ENCODE measurements around the gene EPHX1.

EPHX1 gene

DNA sequence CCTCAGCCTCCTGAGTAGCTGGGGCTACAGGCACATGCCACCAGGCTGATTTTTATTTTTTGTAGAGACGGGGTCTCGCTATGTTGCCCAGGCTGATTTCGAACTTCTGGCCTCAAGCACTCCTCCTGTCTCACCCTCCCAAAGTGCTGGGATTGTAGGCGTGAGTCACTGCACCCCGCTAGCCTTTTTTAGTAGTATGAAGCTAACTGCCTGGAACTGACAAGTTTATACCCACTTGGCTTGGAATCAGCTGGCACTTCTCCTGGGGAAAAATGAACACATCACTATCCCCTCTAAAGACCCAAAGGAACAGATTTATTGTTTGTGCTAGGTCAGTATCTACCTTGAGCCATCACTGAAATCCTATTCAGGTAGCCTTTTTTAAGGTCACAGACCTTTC lies 53.2 kb downstream of the EPHX1 start:
- TF ChIP-seq SIN3A (IDR thresholded peaks at IDR 0.05; ENCODE audit: borderline replicate concordance, insufficient read depth, low read length) (no peak), TAF1 (IDR thresholded peaks at IDR 0.05; ENCODE audit: borderline replicate concordance, insufficient read depth, low read length) (no peak), FOXP2 (optimal IDR thresholded peaks at IDR 0.05; ENCODE audit: borderline replicate concordance, extremely low read depth, extremely low read length, insufficient read depth) (no peak)

GRCh38 chr1:225865514-225865913 lies 55.6 kb downstream of the EPHX1 start:
- TF ChIP-seq SIN3A (IDR thresholded peaks at IDR 0.05; ENCODE audit: borderline replicate concordance, insufficient read depth, low read length): no peak
- TF ChIP-seq POLR2AphosphoS5 (IDR thresholded peaks at IDR 0.05; ENCODE audit: low read depth, low read length): no peak
- TF ChIP-seq TAF1 (IDR thresholded peaks at IDR 0.05; ENCODE audit: borderline replicate concordance, insufficient read depth, low read length): no peak
- TF ChIP-seq, protein P1, sequence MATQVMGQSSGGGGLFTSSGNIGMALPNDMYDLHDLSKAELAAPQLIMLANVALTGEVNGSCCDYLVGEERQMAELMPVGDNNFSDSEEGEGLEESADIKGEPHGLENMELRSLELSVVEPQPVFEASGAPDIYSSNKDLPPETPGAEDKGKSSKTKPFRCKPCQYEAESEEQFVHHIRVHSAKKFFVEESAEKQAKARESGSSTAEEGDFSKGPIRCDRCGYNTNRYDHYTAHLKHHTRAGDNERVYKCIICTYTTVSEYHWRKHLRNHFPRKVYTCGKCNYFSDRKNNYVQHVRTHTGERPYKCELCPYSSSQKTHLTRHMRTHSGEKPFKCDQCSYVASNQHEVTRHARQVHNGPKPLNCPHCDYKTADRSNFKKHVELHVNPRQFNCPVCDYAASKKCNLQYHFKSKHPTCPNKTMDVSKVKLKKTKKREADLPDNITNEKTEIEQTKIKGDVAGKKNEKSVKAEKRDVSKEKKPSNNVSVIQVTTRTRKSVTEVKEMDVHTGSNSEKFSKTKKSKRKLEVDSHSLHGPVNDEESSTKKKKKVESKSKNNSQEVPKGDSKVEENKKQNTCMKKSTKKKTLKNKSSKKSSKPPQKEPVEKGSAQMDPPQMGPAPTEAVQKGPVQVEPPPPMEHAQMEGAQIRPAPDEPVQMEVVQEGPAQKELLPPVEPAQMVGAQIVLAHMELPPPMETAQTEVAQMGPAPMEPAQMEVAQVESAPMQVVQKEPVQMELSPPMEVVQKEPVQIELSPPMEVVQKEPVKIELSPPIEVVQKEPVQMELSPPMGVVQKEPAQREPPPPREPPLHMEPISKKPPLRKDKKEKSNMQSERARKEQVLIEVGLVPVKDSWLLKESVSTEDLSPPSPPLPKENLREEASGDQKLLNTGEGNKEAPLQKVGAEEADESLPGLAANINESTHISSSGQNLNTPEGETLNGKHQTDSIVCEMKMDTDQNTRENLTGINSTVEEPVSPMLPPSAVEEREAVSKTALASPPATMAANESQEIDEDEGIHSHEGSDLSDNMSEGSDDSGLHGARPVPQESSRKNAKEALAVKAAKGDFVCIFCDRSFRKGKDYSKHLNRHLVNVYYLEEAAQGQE (IDR thresholded peaks at IDR 0.05; ENCODE audit: insufficient read depth in 1 of 2, low read depth in 2 of 2, low read length in 2 of 2): no peak
- TF ChIP-seq FOXP2 (optimal IDR thresholded peaks at IDR 0.05; ENCODE audit: borderline replicate concordance, extremely low read depth, extremely low read length, insufficient read depth): no peak

GRCh38 chr1:225866061-225866837 lies 56.3 kb downstream of the EPHX1 start:
- TF ChIP-seq TAF1 (IDR thresholded peaks at IDR 0.05; ENCODE audit: borderline replicate concordance, insufficient read depth, low read length) (no peak), FOXP2 (optimal IDR thresholded peaks at IDR 0.05; ENCODE audit: borderline replicate concordance, extremely low read depth, extremely low read length, insufficient read depth) (no peak), SIN3A (IDR thresholded peaks at IDR 0.05; ENCODE audit: borderline replicate concordance, insufficient read depth, low read length) (no peak), POLR2AphosphoS5 (IDR thresholded peaks at IDR 0.05; ENCODE audit: low read depth, low read length) (no peak)
- TF ChIP-seq, protein P1 (IDR thresholded peaks at IDR 0.05; ENCODE audit: insufficient read depth in 1 of 2, low read depth in 2 of 2, low read length in 2 of 2): no peak

DNA sequence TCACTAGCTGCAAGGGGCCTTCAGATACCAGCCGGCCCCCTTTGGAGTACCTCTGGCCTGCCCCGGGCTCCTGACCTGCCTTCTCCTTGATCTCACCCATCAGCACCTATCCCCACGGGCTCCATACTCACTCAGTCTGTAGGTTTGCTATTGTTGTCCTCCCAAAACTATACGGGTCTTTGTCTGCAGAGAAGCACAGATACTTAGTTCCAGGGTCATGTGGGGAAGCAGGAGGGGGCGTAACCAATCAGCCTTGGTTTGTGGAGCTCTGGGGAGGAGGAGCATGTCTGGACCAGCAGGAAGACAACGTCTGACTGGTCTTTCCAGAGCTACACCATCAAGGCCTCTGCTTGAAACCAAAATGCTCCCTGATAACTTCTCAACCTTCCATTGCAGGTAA lies 57.1 kb downstream of the EPHX1 start:
- TF ChIP-seq FOXP2 (optimal IDR thresholded peaks at IDR 0.05; ENCODE audit: borderline replicate concordance, extremely low read depth, extremely low read length, insufficient read depth) (no peak), TAF1 (IDR thresholded peaks at IDR 0.05; ENCODE audit: borderline replicate concordance, insufficient read depth, low read length) (no peak), SIN3A (IDR thresholded peaks at IDR 0.05; ENCODE audit: borderline replicate concordance, insufficient read depth, low read length) (no peak)

DNA sequence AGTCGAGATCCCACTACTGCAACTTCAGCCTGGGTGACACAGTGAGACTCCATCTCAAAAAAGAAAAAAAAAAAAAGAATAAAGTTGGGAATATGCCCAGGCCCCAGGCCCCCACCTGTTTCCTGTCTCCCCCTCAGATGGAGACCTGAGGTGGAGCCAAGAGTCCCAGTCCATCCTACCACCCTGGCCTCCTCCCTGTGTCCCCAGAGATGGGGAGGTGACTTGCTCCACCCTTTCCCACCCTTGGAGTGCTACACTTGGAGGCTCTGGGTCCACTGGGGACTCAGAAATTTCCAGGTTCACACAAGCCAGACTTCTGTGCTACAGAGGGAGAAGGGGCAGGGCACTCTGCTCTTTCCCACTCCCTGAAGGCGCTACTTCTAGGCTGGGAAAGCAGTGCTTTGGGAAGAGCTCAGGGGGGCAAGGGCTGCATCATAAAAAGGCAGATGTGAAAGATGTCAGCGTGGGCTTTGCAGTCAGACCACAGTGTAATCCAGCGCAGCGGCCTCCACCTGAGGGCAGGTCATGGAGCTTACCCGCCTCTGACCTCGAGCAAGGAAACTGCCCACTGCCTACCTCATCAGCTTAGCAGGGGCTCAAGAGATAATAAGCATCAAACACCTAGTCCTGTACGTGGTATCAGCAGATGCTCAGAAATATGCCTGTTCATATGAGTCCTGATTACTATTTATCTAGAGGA lies 58.9 kb downstream of the EPHX1 start:
- no peak for TF ChIP-seq FOXP2 (optimal IDR thresholded peaks at IDR 0.05; ENCODE audit: borderline replicate concordance, extremely low read depth, extremely low read length, insufficient read depth)
- TF ChIP-seq, protein P1 (IDR thresholded peaks at IDR 0.05; ENCODE audit: insufficient read depth in 1 of 2, low read depth in 2 of 2, low read length in 2 of 2): no peak
- no peak for TF ChIP-seq SIN3A (IDR thresholded peaks at IDR 0.05; ENCODE audit: borderline replicate concordance, insufficient read depth, low read length)
- TF ChIP-seq POLR2AphosphoS5 (IDR thresholded peaks at IDR 0.05; ENCODE audit: low read depth, low read length): no peak
- TF ChIP-seq TAF1 (IDR thresholded peaks at IDR 0.05; ENCODE audit: borderline replicate concordance, insufficient read depth, low read length): no peak

DNA sequence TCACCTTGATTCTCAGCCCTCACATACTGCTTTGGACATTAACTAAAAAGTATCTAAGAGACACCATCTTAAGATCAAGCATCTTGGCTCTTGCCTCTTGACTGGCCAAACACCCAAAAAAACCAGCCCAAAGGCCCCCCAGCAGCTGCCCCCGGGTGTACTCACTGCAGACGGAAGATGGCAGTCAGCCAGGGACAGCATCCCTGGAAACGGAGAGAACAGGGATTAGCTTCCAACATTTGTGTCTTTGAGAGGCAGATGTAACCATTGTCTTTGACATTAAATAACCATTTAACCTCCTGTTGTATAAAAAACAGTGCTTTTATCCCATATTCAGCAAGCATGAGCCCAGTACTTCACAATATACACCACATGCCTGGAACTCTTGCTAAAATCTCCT lies 61.0 kb downstream of the EPHX1 start:
- TF ChIP-seq, protein P1 (IDR thresholded peaks at IDR 0.05; ENCODE audit: insufficient read depth in 1 of 2, low read depth in 2 of 2, low read length in 2 of 2): no peak
- TF ChIP-seq SIN3A (IDR thresholded peaks at IDR 0.05; ENCODE audit: borderline replicate concordance, insufficient read depth, low read length): no peak
- no peak for TF ChIP-seq TAF1 (IDR thresholded peaks at IDR 0.05; ENCODE audit: borderline replicate concordance, insufficient read depth, low read length)
- no peak for TF ChIP-seq FOXP2 (optimal IDR thresholded peaks at IDR 0.05; ENCODE audit: borderline replicate concordance, extremely low read depth, extremely low read length, insufficient read depth)
- no peak for TF ChIP-seq POLR2AphosphoS5 (IDR thresholded peaks at IDR 0.05; ENCODE audit: low read depth, low read length)
